Urinary bladder (tissue), 4 donors: Measurements from ENCODE around the gene TCIRG1. TPM values are rescaled to one million over a fixed set of nuclear protein-coding genes. Genes with fewer than 3 reads are reported as not detected.

Experiments used
- DNase-seq: peaks from one replicate; pipeline ENCODE4 v3.0.0-alpha.2; 2015; ENCODE audit errors: extremely low spot score
- H3K27ac ChIP-seq: one replicate; pipeline ENCODE4 v1.5.1; 2013; ENCODE audit warnings: low read depth, mild to moderate bottlenecking, moderate library complexity
- H3K36me3 ChIP-seq: one replicate; pipeline ENCODE4 v1.6.1; 2013; ENCODE audit warnings: mild to moderate bottlenecking, moderate library complexity; ENCODE audit not compliant: insufficient read depth
- H3K4me1 ChIP-seq: one replicate; pipeline ENCODE4 v1.6.1; 2013; ENCODE audit warnings: mild to moderate bottlenecking, moderate library complexity; ENCODE audit not compliant: insufficient read depth
- H3K4me3 ChIP-seq: one replicate; pipeline ENCODE4 v1.5.1; 2013; ENCODE audit warnings: low read depth, low read length
- WGBS: extraction: QIAGEN DNeasy Blood & Tissue Kit; methylation state at CpG from one replicate; pipeline ENCODE4 v1.1.7; 2013; 5-methylcytosine and 5-hydroxymethylcytosine counted together
- polyA plus RNA-seq: library from polyadenylated mRNA; stranded (reverse); fragments of 200-250 nt; gene quantifications from one replicate; pipeline ENCODE4 v1.2.3, GENCODE V29; 2013
- total RNA-seq: library from RNA; depleted of rRNA; stranded (reverse); fragments of >200 nt; gene quantifications from one replicate; pipeline ENCODE4 v1.2.3, GENCODE V29; 2014
- donor health status: healthy with polysubstance abuse.
- donor health status: healthy.

Gene TCIRG1
- total and polyA plus RNA-seq, 2 donors = 43.4 to 108 TPM

GRCh38 chr11:68019486-68019885 is 19.3 kb upstream of the TCIRG1 start:
- no peak overlapping the region for H3K4me3 ChIP-seq
- H3K4me1 ChIP-seq = no peaks in the 10 kb centered on the region
- no peak for DNase-seq
- no peak overlapping the region for H3K27ac ChIP-seq
- 92% methylated on average over 12 of the region's 12 CpGs for WGBS
- no peaks in the 10 kb centered on the region for H3K36me3 ChIP-seq

GRCh38 chr11:68020575-68020974 is 18.2 kb upstream of the TCIRG1 start:
- WGBS = 44% methylated on average over 11 of the region's 11 CpGs
- no peak for DNase-seq
- Histone ChIP-seq H3K4me3 (no peak overlapping the region), H3K4me1 (no peaks in the 10 kb centered on the region), H3K36me3 (no peaks in the 10 kb centered on the region), H3K27ac (no peak overlapping the region)

- H3K4me3 ChIP-seq = no peak overlapping the region
These were observed 17.5 kb upstream of the TCIRG1 start for GRCh38 chr11:68021167-68021787.

GRCh38 chr11:68022531-68022930 is 16.3 kb upstream of the TCIRG1 start:
- DNase-seq = no peak
- Histone ChIP-seq H3K4me1 (no peaks in the 10 kb centered on the region), H3K4me3 (no peak overlapping the region), H3K36me3 (no peaks in the 10 kb centered on the region), H3K27ac (no peak overlapping the region)
- WGBS = 86% methylated on average over 13 of the region's 13 CpGs

More at GRCh38 chr11:68021167-68021787, 17.5 kb upstream of the TCIRG1 start:
- WGBS = 75% methylated on average over 27 of the region's 27 CpGs
- DNase-seq = no peak
- Histone ChIP-seq H3K27ac (no peak overlapping the region), H3K36me3 (no peaks in the 10 kb centered on the region), H3K4me1 (no peaks in the 10 kb centered on the region)

- H3K4me3 ChIP-seq = no peak overlapping the region
- WGBS = 85% methylated on average over 5 of the region's 5 CpGs
- no peaks in the 10 kb centered on the region for H3K36me3 ChIP-seq
These were observed 14.3 kb upstream of the TCIRG1 start for GRCh38 chr11:68024508-68024907.

GRCh38 chr11:68025047-68025446 is 13.8 kb upstream of the TCIRG1 start:
- WGBS = 85% methylated on average over 5 of the region's 5 CpGs
- no peak overlapping the region for H3K4me3 ChIP-seq
- no peaks in the 10 kb centered on the region for H3K36me3 ChIP-seq
- DNase-seq = no peak
- no peaks in the 10 kb centered on the region for H3K4me1 ChIP-seq
- no peak overlapping the region for H3K27ac ChIP-seq

More at GRCh38 chr11:68024508-68024907, 14.3 kb upstream of the TCIRG1 start:
- no peak for DNase-seq
- Histone ChIP-seq H3K4me1 (no peaks in the 10 kb centered on the region), H3K27ac (no peak overlapping the region)

GRCh38 chr11:68026391-68027105 is 12.3 kb upstream of the TCIRG1 start:
- Histone ChIP-seq H3K4me1 (no peaks in the 10 kb centered on the region), H3K27ac (no peak overlapping the region), H3K36me3 (no peaks in the 10 kb centered on the region), H3K4me3 (no peak overlapping the region)
- DNase-seq = no peak
- WGBS = 90% methylated on average over 18 of the region's 18 CpGs

GRCh38 chr11:68027667-68028066 is 11.2 kb upstream of the TCIRG1 start:
- no peak overlapping the region for H3K4me3 ChIP-seq
- no peaks in the 10 kb centered on the region for H3K4me1 ChIP-seq
- DNase-seq = no peak
- no peaks in the 10 kb centered on the region for H3K36me3 ChIP-seq
- WGBS = 93% methylated on average over 21 of the region's 21 CpGs
- no peak overlapping the region for H3K27ac ChIP-seq

- Histone ChIP-seq H3K4me1 (no peaks in the 10 kb centered on the region), H3K4me3 (no peak overlapping the region), H3K36me3 (no peaks in the 10 kb centered on the region), H3K27ac (no peak overlapping the region)
- DNase-seq = no peak
- 87% methylated on average over 12 of the region's 12 CpGs for WGBS
These were observed 9.9 kb upstream of the TCIRG1 start for GRCh38 chr11:68028802-68029545.

- H3K4me1 ChIP-seq = no peaks in the 10 kb centered on the region
- under 1% methylated on average over 56 of the region's 56 CpGs for WGBS
- DNase-seq = peak; percentile 99
- H3K27ac ChIP-seq = peak within 1 kb of the TSS; percentile 52
- peak within 1 kb of the TSS; percentile 61 for H3K4me3 ChIP-seq
- no peaks in the 10 kb centered on the region for H3K36me3 ChIP-seq
These were observed 8.3 kb upstream of the TCIRG1 start, which contains the start of gene NDUFS8 for GRCh38 chr11:68030318-68031143. Gene NDUFS8 (plus strand): TSS chr11:68030681. CDS start chr11:68032152, 1,471 bp downstream.

GRCh38 chr11:68031144-68031464 is 7.7 kb upstream of the TCIRG1 start:
- Histone ChIP-seq H3K36me3 (no peaks in the 10 kb centered on the region), H3K27ac (no peak overlapping the region), H3K4me1 (no peaks in the 10 kb centered on the region), H3K4me3 (peak overlapping the region; percentile 61)
- no peak for DNase-seq
- WGBS = 12% methylated on average over 10 of the region's 10 CpGs

GRCh38 chr11:68032003-68032402 is 6.8 kb upstream of the TCIRG1 start:
- H3K27ac ChIP-seq = no peak overlapping the region

GRCh38 chr11:68032997-68033707 is 5.7 kb upstream of the TCIRG1 start:
- Histone ChIP-seq H3K4me1 (no peaks in the 10 kb centered on the region), H3K27ac (no peak overlapping the region), H3K4me3 (no peak overlapping the region), H3K36me3 (no peaks in the 10 kb centered on the region)
- DNase-seq = no peak
- 93% methylated on average over 29 of the region's 29 CpGs for WGBS

More at GRCh38 chr11:68032003-68032402, 6.8 kb upstream of the TCIRG1 start:
- H3K36me3 ChIP-seq = no peaks in the 10 kb centered on the region
- H3K4me3 ChIP-seq = no peak overlapping the region
- no peak for DNase-seq
- 80% methylated on average over 9 of the region's 9 CpGs for WGBS
- H3K4me1 ChIP-seq = no peaks in the 10 kb centered on the region
